ENCODE measurements around the gene NUP214.

DNA sequence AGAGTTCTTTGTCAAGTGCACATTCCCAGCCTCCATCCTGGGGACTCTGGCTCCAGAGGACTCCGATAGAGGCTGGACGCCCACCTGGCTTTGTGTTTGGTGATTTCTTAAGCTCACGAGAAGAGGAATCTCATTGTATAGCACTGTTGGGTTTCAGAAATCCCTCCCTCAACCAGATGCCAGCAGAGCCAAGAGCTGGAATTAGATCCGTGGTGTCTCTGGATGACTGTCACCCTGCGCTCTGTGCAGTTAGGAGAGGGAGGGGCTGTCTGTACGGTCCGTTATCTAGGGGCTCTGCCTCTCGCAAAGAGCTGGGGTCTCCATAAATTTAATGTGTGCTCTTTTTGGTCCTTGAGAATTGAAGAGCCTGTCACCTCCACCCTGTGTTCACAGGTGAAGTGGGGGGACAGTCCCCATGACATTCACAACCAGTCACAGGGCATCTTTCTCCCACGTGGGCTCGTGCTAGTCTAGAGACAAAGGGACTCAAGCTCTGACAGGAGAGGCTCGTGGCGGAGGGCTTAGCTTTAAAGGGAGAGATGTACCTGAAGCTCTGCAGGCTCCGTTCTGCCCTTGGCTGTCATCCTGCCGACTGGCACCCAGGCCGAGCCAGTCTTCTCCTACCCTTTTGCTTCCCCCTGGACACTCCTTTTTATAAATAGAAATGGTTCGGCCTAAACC is 109.6 kb downstream of the NUP214 start:
- no peak for TF ChIP-seq CTCF (conservative IDR thresholded peaks at IDR 0.05; ENCODE audit: low read depth, low read length)
- no peak for TF ChIP-seq EZH2phosphoT487 (IDR thresholded peaks at IDR 0.05; ENCODE audit: borderline replicate concordance, low read length)
- no peak for TF ChIP-seq EZH2 (IDR thresholded peaks at IDR 0.05; ENCODE audit: low read length, unreplicated experiment)
